NCI-H2029 treated with DMSO at 0.1 percent for 48 hours (cell line): ENCODE measurements around the gene MYH14.

Experiments used
- DNase-seq: peaks from one replicate; lab custom pipeline; 2025; lab: John Stamatoyannopoulos, UW

MYH14 gene

DNA sequence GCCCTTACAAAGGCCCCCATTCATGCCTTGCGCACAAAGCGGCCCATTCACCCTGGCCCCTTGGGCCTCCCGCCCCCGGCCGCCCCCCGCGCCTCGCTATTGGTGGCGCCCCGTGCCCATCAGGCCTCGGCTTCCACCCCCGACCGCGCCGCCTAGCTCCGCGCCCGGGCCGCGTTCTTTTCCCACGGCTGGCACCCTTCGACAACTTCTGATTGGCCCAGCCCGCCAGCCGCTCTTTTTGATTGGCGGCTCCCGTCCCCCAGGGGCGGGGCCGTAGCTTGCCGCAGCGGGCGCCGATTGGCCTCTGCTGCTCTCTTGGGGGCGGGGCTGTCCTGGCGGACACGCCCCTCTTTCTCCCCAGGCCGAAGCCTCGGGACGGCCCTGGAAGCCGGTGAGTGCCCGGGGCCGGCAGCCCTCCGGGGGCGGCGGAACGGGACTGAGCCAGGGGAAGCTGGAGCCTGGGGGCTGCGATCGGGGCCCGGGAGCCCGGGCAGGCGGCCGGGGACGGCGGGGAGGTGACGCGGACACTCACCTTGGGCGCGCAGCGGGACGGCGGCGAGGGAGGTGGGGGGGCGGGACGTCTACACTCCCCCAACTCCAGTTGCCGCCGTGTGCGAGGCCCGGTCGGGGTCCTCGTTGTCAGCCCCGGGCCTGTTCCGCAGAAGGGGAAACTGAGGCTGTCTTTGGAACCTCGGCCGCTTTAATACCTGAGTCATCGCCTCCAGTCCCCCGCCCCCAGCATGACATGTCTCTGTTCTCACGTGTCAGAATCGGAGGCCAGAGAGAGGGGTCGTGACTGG lies at the start of gene MYH14:
MYH14 (plus strand) TSS at position 342 of the 800 bp plus-strand sequence. CDS start 6,744 bp downstream, outside the sequence.
- DNase-seq: peak; percentile 83

DNA sequence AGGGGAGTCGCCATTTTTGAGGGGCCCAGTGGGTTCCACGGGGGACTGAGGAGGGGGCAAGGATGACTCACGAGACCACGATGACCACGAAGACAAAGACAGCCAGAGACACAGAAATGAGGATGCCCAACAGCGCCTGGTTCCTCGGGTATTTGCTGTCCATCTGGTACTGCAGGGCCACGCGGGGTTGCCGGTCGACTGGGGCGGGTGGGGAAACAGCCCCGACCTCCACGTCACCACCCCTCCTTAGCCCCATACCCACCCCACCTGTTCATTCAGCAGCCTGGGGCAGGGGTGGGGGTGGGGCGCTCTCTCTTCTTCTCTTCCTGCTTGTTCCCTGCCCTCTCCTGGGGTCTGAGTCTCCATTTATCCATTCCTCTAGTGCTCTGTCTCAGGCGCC lies 48.9 kb upstream of the MYH14 start:
- DNase-seq: no peak

DNA sequence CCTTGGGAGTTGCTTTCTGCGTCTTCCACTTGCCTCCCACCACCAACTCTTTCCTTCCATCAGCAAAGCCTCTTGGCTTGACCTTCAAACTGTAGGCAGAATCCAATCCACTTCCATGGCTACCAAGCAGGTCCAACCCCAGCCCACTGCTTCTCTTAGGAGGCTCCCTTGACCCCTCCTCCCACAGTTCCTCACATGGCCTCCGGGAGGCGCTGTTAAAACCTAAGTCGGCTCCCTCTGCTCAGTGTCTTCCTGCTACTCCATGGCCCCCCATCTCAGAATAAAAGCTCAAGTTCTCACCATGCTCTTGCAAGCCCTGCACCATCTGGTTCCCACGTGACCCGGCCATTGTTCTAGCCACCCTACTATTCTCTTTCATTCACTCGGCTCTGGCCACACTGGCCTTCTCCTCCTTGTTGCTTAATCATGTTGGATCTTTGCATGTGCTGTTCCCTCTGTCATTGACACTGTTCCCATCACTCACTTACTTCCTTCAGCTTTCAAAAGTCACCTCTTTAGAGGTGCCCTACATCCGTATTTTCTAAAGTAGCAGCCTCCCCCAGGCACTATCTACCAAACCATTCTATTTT lies 47.8 kb upstream of the MYH14 start:
- no peak for DNase-seq

DNA sequence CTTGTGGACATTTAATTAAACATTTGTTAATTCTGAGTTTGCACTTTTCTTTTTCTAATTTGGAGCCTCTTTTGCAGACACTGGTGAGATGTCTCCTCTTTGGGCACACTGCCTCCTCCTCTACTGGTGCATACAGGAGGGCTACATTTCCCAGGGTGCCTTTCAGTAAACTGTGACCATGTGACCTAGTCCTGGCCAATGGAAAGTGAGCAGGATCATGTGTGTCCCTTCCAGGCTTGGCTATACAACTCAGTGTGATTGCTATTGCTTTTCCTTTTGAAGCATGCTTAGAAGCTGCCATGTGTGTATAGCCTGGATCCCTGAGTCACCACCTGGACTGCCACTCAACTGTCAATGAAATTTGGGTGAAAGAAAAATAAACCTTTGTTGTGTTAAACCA lies 44.8 kb upstream of the MYH14 start:
- DNase-seq: no peak

DNA sequence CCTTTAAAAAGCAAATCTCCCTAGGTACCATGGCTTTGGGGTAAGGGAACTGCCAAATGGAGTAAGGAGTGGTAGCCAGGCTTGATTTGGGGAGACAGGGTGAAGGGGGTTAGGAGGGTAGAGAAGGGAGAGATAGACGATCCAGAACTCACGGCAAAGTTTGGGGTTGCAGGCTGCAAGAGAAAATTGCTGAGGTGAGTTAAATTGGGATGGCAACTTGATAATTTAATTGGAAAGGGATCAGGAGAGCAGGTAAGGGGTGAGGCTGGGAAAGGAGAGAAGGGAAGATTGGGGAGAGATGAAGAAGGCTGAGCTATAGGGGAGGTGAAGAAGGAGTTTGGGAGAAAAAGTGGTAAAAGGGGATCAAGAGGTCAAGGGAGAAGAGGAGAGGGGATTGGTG lies 44.3 kb upstream of the MYH14 start:
- DNase-seq: no peak

DNA sequence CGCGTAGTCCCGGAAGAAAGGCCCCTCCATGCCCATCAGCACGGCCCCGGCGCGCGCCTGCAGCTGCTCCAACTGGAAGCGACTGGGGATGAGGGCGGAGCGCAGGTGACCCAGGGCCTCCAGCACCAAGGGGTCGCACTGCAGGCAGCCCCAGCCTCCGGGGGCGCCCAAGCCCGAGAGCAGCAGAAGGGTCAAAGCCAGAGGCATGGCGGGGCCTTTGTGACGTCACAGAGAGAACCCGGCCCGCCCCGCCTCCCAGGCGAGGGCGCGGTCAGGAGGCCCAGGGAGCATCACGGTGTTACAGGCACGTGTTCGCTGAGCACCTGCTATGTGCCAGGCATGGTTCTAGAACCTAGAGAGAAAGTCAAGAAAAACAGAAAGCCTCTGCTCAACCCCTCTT lies 40.4 kb upstream of the MYH14 start, which contains the start of gene IZUMO2:
IZUMO2 (minus strand) TSS at position 294 of the 400 bp plus-strand sequence; CDS start at position 207, 87 bp downstream.
- no peak for DNase-seq

DNA sequence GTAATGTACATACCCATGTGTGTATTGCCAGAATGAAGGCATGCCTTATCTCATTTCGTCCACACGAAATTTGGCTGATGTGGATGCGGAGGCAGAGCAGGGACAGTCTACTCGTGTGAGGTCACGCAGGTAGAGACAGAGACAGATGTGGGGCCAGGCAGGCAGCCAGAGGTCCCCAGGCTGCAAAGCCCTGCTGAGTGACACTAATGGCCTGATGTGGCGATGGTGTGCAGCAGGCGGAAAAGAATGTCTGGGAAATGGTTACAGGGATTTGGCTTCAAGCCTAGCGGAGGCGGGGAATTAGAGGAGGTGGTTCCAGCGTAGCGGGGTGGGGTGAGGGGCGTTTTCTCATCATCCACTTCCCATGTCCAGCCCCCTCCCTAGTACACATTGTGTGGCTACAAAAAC lies 36.1 kb upstream of the MYH14 start:
- DNase-seq: peak; percentile 61

DNA sequence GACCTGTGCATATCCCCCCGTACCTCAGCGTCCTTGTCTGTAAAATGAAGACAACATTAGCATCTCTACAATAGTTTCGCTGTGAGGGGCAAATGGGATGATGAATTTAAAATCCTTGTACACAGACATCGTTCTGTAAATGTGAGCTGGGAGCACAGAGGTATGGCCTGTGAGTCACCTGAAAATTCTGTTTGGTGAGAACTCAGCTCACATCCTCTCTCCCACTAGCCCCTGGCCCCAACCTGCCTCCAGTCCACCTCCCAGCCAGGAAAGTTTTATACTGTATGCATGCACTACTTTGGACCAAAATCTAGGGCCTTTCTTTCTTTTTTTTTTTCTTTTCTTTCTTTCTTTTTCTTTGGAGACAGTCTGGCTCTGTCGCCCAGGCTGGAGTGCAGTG lies 31.7 kb upstream of the MYH14 start:
- no peak for DNase-seq

DNA sequence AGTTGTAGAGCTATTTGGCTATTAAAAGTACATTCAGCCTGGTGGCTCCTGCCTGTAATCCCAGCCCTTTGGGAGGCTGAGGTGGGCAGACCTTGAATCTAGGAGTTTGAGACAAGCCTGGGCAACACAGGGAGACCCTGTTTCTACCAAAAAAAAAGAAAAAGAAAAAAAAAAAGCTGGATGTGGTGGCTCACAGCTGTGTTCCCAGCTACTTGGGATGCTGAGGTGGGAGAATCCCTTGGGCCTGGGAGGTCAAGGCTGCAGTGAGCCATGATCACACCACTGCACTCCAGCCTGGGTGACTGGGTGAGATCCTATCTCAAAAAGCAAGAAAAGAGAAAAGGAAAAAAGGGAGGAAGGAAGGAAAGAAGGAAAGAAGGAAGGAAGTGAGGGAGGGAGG lies 30.7 kb upstream of the MYH14 start:
- no peak for DNase-seq

DNA sequence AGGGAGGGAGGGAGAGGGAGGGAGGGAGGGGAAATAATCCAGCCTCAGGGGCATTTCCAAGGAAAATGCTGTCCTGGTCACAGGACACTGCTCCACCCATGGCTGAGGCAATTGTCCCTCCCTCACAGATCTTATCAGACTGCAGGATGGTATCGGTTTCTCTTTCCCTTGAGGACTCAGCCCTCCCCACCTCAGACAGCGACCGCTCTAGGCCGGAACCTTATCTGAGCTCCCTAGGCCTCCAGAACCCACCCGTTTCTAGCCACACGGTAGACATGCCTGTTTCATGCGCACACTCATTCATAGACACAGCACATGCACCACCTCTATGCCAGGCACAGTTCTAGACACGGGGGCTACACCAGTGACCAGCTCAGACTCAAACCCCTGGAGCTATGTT lies 30.3 kb upstream of the MYH14 start:
- DNase-seq: no peak

DNA sequence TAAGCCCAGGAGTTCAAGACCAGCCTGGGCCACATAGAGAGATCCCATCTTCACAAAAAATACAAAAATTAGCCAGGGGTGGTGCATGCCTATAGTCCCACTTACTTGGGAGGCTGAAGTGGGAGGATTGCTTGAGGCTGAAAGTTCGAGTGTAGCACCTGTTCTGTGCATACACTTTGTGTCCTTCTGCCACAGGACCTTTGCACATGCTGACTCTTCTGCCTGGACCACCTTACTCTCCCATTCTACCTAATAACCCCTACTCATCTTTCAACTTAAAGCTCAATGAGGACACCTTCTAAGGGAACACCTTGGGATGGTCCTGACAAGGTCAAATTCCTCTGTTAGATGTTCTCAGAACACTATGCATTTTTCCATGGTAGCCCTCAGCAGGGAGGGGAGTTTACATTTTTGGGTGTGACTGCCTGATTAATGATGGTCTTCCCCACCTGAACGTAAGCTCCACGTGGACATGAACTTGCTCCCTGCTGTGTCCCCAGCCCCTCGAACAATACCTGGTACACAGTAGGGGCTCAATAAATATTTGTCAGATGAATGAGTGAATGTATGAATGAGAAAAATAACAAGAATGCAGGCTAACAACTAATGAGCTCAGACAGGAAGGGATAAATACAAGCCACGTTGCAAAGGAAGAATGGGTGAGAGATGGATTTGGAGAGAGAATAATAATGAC lies 29.2 kb upstream of the MYH14 start:
- no peak for DNase-seq

DNA sequence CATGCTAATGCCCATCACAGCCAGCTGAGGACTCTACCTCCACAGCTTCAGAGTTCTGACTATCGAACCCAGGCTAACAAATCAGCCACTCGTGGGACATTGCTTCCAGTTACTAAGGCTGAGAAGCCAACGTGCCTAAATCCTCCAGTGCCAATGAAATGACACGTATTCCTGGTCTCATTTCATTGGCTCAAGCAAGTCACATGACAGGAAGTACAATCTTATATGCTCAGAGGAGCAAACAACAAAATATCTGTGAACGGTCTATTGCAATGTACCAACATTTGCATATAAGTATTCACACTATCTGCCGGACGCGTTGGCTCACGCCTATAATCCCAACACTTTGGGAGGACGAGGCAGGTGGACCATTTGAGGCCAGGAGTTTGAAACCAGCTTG lies 27.5 kb upstream of the MYH14 start:
- DNase-seq: no peak

DNA sequence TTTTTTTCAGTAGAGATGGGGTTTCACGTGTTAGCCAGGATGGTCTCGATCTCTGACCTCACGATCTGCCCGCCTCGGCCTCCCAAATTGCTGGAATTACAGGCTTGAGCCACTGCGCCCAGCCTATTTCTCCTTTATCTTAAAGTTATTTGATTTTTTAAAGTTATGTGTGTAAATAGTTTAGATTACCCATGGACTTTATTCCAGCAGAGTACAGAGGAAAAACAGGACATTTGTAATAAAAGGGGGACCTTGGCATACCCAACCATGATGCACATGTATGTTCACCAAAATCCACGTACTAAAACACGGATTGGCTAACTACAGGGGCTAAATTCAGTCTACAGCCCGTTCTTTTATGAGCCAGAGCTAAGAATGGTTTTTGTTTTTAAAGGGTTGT lies 26.6 kb upstream of the MYH14 start:
- DNase-seq: no peak

DNA sequence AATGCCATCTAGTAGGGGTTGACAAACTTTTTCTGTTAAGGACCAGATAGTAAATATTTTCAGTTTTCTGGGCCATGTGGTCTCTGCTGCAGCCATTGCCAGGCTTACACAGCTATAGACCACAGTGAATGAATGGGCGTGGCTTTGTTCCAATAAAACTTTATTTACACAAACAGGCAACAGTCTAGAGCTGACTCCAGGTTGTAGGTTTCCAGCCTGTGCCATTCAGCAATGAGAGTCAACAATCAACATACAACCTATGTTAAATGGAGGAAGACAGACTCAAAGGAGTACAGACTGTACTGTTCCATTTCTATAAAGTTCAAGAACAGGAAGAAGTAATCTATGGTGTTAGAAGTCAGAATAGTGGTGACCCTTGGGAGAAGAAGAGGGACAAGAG lies 25.1 kb upstream of the MYH14 start:
- no peak for DNase-seq

DNA sequence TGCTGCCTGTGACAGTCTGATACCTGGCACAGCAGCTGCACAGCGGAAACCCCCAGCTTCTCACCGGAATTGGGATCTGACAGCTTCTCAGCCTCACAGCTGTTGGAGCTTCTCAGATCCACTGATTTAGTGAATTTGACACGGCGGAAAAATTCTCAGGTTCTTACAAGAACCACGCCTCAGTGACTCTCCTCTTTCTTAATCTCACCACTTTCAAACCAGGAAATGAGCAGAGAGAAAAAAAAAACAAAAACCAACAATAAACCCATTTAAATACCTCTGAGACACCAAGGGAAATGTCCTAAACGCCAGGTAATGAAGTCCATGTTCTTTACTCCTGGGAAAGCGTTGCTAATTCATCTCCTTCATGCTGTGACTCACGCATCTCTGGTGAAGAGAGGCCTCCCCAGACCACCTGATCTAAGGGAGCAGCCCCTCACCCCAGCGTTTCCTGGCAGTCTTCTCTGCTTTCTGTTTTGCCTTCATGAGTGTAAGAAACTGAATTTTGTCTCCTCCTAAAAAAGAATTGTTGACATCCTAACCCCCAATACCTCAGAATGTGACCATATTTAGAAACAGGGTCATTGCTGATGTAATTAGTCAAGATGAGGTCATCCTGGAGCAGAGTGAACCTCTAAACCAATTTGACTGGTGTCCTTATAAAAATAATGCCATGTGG lies 24.4 kb upstream of the MYH14 start:
- DNase-seq: no peak

DNA sequence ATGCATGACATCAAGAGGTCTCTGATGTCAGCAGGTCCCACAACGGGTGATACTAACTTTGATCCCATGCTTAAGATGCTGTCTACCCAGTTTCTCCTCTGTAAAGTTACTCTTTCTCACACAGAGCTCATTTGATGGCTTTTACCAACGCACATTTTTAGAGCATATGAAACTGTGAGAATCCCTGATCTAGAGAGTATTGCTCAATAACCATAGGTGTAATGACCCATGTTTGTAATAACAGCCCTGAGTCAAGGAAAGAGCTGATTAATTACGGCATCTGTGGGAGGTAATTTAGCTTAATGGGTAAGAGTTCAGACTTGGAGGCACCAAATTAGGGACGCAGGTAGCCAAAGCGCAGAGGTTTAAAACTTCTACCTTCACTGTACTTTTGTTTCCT lies 22.3 kb upstream of the MYH14 start:
- no peak for DNase-seq

DNA sequence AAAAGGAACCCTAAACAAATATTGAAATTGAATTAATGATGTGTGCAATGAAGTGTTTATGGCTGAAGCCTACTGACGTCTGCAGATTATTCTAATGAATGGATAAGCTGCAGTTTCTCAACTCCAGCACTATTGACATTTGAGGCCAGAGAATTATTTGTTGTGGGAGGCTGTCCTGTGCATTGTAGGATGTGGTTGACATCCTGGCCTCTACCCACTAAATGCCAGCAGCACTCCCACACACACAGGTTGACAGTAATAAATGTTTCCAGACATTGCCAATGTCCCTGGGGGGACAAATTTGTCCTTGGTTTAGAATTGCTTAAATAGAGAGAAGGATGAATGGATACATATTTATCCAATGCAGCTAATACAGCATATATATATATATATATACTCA lies 19.2 kb upstream of the MYH14 start:
- no peak for DNase-seq

DNA sequence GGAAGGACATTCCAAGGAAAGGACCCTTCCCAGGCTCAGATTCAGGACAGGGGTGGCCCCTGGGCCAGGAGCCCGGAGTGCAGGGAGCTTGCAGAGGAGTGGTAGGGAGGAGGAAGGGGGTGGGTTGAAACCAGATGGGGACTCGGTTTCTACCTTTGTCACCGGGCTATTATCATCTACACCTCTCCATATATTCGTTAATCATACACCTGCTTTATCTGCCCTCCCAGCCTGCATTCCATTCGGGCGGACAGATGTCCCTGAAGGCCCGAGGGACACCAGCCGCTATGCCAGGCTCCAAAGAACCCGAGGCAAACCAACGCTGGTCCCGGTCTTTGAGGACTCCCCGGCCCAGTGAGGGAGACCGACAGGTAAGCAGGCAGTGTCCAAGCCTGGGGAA lies 15.5 kb upstream of the MYH14 start:
- no peak for DNase-seq

DNA sequence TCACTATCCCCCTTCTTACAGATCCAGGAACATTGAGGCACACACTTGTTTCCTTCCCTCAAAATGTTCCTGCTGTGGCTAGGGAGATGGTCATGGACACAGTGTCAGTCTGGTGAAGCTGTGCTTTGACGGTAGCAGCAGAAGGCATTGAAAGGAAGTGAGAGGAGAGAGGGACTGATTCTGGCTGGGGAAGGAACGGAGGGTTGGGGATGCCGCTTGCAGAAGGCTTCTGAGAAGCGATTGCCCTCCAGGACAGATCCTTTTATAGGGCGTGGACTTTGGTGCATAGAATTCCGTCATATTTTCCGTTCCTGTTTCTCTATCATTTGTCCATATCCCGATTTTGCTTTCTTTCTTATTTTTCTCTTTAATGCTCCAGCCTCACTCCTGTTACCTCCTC lies 14.1 kb upstream of the MYH14 start:
- no peak for DNase-seq

DNA sequence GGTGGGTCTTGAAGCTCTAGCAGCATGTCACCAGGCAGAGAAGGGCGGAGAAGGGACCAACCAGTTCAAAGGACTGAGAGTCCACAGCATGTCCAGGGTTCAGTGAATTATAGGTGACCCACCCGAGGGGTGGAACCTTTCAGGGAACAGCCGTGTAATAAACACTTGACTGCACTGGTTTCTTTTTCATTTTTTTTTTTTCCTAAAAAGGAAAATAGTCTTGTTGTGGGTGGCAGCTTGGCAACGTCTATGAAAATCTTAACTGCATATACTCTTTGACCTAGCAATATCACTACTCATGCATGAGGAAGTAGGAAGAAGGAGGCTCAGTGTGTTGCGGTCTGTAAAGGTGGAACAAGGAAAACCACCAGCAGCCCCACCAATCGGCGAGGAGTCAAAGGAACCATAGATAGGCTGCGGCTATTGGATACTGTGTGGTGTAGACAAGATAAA lies 13.0 kb upstream of the MYH14 start:
- DNase-seq: no peak

DNA sequence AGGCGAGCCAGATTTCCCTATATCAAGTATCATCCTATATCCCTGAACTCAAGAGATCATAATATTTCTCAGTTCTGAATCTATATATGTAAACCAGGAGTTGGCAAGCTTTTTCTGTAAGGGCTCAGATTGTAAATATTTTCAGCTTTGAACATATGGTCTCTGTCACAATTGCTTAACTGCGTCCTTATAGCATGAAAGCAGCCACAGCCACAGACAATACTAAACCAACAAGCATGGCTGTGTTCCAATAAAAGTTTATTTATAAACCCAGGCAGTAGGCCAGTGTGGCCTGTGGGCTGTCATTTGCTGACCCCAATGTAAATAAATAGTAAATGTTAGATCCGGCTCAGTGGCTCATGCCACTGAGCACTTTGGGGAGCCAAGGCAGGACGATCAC lies 12.2 kb upstream of the MYH14 start:
- no peak for DNase-seq

DNA sequence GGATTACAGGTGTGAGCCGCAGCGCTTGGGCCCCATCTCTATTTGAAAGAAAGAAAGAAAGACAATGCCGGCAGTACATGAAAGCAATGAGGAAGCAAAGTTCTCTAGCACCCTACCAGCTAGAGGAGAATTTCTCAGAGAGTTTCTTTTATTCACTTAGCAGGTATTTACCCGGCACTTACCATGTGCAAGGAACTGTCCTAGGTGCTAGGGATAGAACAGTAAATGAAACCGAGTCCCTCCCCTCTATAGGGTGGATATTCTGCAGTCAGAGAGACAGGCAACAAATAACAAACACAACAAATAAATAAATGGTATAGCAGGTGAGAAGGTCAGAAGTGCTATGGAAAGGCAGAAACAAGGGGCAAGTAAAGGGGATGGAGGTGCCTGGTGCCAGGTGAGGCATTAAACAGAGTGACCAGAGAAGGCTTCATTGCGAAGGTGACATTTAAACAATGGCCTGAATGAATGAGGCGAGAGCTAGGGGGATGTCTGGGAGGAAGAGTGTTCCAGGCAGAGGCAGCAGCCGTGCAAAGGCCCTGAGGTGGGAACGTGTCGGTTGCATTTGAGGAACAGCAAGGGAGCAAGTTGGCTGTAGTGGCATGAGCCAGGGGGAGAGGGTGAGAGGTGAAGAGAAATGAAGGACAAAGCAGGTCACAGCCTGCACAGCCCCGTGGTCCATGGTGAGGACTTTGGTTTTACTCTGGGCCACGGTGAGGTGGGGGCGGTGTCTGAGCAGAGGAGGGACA lies 10.8 kb upstream of the MYH14 start:
- no peak for DNase-seq
